CD4-positive, alpha-beta T cell treated with Interleukin-21 for 1 hour (primary cell): ENCODE data around the gene ATP5F1E.
A peak's percentile ranks its signal among the peaks of the same experiment; 100 is the strongest.

Experiments
- DNase-seq: peaks from one replicate; pipeline ENCODE4 v3.0.0-alpha.2; 2020

The ATP5F1E gene

GRCh38 chr20:59004763-59005522 lies 27.2 kb downstream of the ATP5F1E start:
- peak; percentile 56 for DNase-seq

DNA sequence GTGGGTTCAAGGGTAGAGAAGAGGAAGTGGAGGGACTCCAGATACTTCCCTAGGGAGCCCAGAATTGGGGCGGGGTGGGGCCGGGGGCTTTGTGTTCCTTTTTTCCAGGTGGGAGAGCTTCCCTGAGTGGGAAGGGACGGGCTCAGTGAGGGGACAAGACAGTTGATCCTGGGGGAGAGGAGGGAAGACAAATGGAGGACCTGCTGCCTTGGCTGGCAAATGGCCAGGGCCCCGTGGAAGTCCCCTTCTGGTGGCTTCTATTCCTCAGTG lies 27.7 kb downstream of the ATP5F1E start:
- DNase-seq, result peak; percentile 64

DNA sequence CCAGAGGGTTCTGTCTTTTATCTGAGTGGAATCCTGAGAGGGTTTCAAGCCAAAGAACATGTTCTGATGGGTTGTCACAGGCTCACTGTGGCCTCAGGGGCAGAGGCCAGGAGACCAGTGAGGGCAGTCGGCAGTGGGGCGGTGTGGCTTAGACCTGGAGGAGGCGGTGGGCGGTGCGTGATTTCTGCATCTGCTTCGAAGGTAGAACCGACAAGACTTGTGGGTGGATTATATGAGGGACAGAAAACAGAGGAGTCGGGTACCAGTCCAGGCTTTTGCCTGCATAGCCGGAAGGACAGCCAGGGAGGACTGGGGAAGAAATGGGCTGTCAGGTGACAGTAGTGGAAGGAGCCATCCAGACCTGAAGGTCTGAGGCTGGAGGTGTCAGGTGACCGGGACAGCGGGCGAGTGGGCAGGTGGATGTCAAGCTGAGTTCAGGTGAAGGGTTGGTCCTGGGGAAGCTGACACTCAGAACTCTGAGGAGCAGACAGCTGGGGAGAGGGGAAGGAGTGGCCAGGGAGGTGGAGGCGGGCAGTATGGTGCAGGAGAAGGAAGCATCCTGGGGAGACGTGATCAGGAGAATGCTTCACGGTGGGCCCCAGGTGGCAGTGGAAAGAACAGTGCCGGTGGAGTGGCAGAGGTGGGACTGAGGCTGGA lies 28.2 kb downstream of the ATP5F1E start:
- DNase-seq, result no peak

- no peak for DNase-seq
Measured at GRCh38 chr20:59002874-59003399, 29.2 kb downstream of the ATP5F1E start.

- DNase-seq, result no peak
Measured at GRCh38 chr20:59002388-59002787, 29.7 kb downstream of the ATP5F1E start.

DNA sequence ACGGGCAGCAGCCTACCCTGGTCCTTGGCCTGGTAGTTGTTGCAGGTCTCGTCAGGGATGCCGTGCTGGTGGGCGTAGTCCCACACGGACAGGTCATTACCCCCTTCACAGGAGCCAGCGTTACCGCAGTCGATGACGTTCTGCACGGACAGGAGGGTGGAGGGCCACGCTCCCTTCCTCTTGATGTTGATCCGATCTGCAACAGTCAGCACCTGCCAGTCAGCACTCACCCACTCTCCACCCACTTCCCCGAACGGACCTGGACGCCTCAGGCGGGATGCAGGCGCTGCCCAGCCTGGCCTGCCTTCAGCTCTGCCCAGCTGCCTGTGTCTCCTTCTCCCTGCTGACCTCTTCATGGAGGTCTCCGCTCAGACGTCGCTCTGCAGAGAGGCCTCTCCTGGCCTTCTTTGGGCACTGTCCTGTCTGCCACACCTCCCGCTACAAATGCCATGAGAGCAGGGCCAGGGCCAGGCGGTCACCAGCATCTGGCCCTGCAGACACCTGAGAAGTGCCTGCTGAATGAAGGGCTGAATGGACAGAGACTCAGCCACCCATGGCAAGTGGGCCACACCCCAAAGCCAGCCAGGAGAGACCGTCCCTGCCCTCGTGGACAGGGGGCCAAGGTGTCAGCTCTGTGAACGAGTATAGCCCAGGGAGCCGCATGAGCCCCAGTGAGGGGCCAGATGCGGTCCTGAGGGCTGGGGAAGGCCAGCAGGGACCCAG lies 30.5 kb downstream of the ATP5F1E start:
- DNase-seq, result no peak

GRCh38 chr20:59001068-59001448 lies 31.1 kb downstream of the ATP5F1E start:
- DNase-seq, result no peak

GRCh38 chr20:59000326-59000725 lies 31.8 kb downstream of the ATP5F1E start:
- DNase-seq, result no peak

- no peak for DNase-seq
Measured at GRCh38 chr20:58998656-58999055, 33.5 kb downstream of the ATP5F1E start.

DNA sequence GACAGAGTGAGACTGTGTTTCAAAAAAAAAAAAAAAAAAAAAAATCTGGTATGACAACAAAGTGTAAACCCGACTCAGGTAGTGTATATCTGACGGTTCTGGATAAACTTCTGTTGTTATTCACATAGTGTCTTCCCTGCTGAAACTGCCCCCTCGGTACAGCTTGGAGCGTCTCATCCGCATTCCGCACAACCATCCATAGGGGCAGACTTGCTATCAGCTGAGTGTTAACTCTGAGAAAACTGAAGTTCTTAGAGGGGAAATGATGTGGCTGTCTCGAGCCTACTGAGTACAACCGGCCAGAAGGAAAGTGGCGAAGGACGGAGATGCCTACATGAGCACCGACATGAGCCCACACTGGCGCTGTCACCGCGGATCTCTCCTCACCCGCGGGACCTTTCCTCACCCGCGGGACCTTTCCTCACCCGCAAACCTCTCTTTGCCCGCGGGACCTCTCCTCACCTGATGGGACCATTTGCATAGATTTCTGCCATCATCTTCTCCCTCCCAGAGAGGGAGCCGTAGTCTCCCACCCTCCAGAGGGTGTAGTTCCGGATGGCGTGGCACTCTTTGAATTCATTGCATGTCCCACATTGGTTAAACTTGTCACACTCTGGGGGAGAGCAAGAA lies 34.9 kb downstream of the ATP5F1E start:
- no peak for DNase-seq

DNA sequence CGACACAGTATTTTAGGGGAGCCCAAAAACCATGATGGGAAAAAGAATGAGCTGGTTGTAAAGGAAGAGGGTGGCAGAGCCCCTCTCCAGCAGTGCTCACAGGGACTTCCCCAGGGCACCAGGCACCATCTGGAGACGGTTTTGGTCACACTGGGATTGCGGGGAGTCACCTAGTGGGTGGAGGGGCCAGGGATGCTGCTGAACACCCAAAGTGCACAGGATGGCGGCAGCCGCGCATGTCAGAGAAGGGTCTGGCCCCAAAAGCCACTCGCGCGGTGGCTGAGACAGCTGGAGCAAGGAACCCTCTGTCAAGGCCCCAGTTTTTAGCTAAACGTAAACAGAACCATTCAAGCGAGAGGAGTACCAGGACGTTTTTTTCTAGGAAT lies 35.9 kb downstream of the ATP5F1E start:
- DNase-seq, result no peak

DNA sequence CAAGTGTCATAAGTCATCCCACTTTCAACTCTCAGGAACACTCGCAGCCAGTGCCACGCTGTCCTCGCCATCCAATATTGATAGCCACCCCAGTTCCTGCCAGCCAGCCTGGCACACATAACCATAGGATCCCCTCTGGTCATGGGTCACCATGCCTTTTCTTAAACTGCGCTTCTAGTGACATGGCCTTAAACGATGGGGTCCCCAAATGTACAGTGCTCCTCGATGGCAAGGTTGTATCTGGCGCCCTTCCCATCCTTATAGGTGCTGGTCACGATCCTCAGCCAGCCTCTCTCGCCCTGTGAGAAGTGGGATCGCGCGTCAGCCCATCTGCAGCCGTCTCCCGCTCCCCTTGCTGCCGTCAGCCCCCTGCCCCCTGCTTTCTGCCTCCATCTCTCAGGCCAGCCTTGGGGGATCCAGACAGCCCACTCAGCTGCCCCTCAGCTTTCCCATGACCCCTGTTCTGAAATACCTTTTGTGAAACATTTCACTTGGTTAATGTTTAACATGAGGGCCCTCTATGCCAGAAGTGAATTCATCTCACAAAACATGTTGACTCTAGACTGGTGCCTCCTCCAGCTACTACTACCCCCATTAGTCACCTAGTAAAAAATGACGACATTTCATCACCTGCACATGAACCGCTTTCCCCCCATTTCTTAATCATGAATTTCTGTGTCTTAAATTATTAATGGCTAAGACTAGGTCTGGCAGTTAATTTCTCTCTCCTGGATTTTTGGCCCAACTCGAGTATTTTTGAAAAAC lies 36.5 kb downstream of the ATP5F1E start:
- DNase-seq, result no peak

GRCh38 chr20:58994390-58995159 lies 37.6 kb downstream of the ATP5F1E start:
- DNase-seq, result no peak

DNA sequence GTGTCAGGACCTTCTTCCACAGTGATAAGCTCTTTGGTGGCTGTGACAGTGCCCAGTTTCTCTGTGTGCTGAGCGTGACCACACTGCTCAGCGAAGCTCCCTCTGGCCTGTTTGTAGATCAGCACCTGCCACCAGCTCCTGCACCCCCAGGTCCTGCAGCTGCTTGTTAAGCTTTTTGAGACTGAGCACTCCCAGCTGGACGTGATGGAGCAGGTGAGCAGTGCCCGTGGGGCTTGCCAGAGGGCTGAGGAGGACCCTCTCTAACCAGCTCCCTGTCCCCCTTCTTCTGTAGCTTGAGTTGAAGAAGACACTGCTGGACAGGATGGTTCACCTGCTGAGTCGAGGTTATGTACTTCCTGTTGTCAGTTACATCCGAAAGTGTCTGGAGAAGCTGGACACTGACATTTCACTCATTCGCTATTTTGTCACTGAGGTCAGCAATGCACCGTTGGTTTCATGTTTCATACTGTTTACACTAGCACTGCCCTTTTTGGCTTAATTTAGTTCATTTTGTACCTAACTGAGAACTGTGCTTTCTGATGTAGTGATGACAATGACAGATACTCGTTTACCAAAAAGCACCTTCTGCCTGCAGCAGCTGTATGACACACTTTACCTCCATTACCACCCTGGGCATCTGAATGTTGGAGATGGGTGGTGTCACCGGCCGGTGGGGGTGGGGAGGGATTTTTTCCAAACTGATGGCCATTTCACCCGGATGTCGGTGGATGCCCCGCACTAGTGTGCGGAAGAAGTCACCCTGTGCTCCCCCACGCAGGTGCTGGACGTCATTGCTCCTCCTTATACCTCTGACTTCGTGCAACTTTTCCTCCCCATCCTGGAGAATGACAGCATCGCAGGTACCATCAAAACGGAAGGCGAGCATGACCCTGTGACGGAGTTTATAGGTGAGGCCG lies 38.5 kb downstream of the ATP5F1E start:
- DNase-seq, result no peak

DNA sequence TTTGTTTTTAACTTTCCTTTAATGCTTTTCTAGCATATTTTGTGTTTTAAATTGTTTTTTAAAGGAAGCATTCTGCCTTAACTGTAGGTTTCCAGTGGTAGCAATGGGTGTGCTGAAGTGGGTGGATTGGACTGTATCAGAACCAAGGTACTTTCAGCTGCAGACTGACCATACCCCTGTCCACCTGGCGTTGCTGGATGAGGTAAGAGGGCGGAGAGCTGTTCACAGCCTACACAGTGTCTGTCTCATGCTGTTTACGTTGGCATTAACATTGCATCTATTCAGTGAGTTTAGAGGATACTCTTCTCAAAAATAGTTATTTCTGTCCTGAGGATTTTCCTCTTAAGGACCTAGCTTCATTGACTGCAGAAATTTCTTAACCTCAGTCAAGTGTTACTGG lies 39.2 kb downstream of the ATP5F1E start:
- DNase-seq, result no peak

- no peak for DNase-seq
Measured at GRCh38 chr20:58991715-58992114, 40.4 kb downstream of the ATP5F1E start.

GRCh38 chr20:58990651-58991445 lies 41.3 kb downstream of the ATP5F1E start:
- no peak for DNase-seq

GRCh38 chr20:58989196-58989595 lies 42.9 kb downstream of the ATP5F1E start:
- DNase-seq, result no peak

DNA sequence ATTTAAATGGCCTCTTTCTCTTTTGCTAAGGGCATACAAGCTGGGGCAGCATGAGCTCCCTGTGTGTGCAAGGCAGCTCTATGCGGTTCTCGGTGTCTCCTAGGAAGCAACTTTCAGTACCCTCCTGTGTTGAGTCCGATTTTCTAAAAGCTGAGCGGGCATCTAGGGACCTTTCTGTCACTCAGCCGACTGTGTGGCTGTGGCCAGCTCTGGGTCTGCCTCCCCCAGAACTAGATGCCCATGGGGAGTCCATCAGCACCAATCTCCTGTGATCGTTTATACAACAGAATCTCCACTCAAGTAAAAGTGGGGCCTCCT lies 43.6 kb downstream of the ATP5F1E start:
- DNase-seq, result no peak
